HG02763 (cell line): ENCODE data around the gene DUSP5.
"Not testable (repeated sequence)": the region's sequence is repeated elsewhere in the genome, so short reads cannot be mapped to it uniquely, and the experiment has no call there.

Experiments
- ATAC-seq: cut with Tn5 transposase; IDR thresholded peaks from one replicate; pipeline ENCODE4 v1.9.1; 2021; ENCODE audit warnings: mild to moderate bottlenecking, moderate library complexity; ENCODE audit not compliant: unreplicated experiment

DUSP5 gene

GRCh38 chr10:110497438-110498086 lies at the start of gene DUSP5:
Gene DUSP5 (plus strand): TSS chr10:110497907. CDS start chr10:110498122, 215 bp downstream.
- ATAC-seq, result peak; percentile 62

- ATAC-seq, result no peak
These were observed 48.9 kb upstream of the DUSP5 start for GRCh38 chr10:110448682-110449418.

GRCh38 chr10:110455446-110455845 lies 42.3 kb upstream of the DUSP5 start:
- ATAC-seq, result no peak

GRCh38 chr10:110456046-110456445 lies 41.7 kb upstream of the DUSP5 start:
- ATAC-seq, result no peak

- no peak for ATAC-seq
These were observed 41.1 kb upstream of the DUSP5 start for GRCh38 chr10:110456523-110457091.

- no peak for ATAC-seq
These were observed 39.9 kb upstream of the DUSP5 start for GRCh38 chr10:110457851-110458250.

- ATAC-seq, result no peak
These were observed 39.3 kb upstream of the DUSP5 start for GRCh38 chr10:110458266-110458920.

- ATAC-seq, result no peak
These were observed 38.1 kb upstream of the DUSP5 start for GRCh38 chr10:110459600-110459999.

GRCh38 chr10:110460111-110460809 lies 37.4 kb upstream of the DUSP5 start:
- no peak for ATAC-seq

GRCh38 chr10:110461088-110461487 lies 36.6 kb upstream of the DUSP5 start:
- ATAC-seq, result no peak

GRCh38 chr10:110461530-110461929 lies 36.2 kb upstream of the DUSP5 start:
- no peak for ATAC-seq

GRCh38 chr10:110462166-110463095 lies 35.3 kb upstream of the DUSP5 start:
- ATAC-seq, result no peak

- ATAC-seq, result not testable (repeated sequence)
These were observed 29.4 kb upstream of the DUSP5 start for GRCh38 chr10:110468258-110468657.

GRCh38 chr10:110470541-110470940 lies 27.2 kb upstream of the DUSP5 start:
- ATAC-seq, result not testable (repeated sequence)

GRCh38 chr10:110471566-110472139 lies 26.1 kb upstream of the DUSP5 start:
- ATAC-seq, result no peak

GRCh38 chr10:110474017-110474416 lies 23.7 kb upstream of the DUSP5 start:
- ATAC-seq, result no peak

- ATAC-seq, result no peak
These were observed 22.9 kb upstream of the DUSP5 start for GRCh38 chr10:110474826-110475225.

- no peak for ATAC-seq
These were observed 21.8 kb upstream of the DUSP5 start for GRCh38 chr10:110475722-110476515.

GRCh38 chr10:110479710-110480109 lies 18.0 kb upstream of the DUSP5 start:
- ATAC-seq, result no peak
